Measurements from ENCODE around the gene CCDC122. TPM values are rescaled to one million over a fixed set of nuclear protein-coding genes. Genes with fewer than 3 reads are reported as not detected.

CCDC122 gene
- total RNA-seq, 4 donors from 2014 or later = 0.16 to 1.7 (median 1.1) TPM; not detected in 1

- no peak for ATAC-seq
- H3K4me3 ChIP-seq = no peak overlapping the region
- no peak overlapping the region for H3K27ac ChIP-seq
- in situ Hi-C loops (cut with MboI; ENCODE audit: low sequenced_read_pairs in 4 of 4) = no loop called here
- no peaks in the 10 kb centered on the region for H3K4me1 ChIP-seq
- H3K27me3 ChIP-seq = no peaks in the 10 kb centered on the region
- H3K36me3 ChIP-seq = no peaks in the 10 kb centered on the region
- DNase-seq = no peak
- H3K9me3 ChIP-seq = no peaks in the 10 kb centered on the region
- TF ChIP-seq CTCF (IDR thresholded peaks at IDR 0.05 in 4 of 5, conservative IDR thresholded peaks at IDR 0.05 in 1 of 5) (no peak), POLR2A (IDR thresholded peaks at IDR 0.05) (no peak)
- intact Hi-C loops (cut with DNase I; ENCODE audit: low total_unique reads) = no loop called here
Observed at GRCh38 chr13:43894438-43894837, 14.9 kb upstream of the CCDC122 start.

- in situ Hi-C loops (cut with MboI; ENCODE audit: low sequenced_read_pairs in 4 of 4) (no loop called here), intact Hi-C loops (cut with DNase I; ENCODE audit: low total_unique reads) (loop anchor here (5.0 kb wide), 1 partner anchor 862 kb away; the partner anchor contains the start of gene DNAJC15)
- no peak overlapping the region for H3K4me3 ChIP-seq
Observed at GRCh38 chr13:43884222-43884621, 4.7 kb upstream of the CCDC122 start.

GRCh38 chr13:43883631-43884030, 4.1 kb upstream of the CCDC122 start:
- in situ Hi-C loops (cut with MboI; ENCODE audit: low sequenced_read_pairs in 4 of 4) = no loop called here
- Histone ChIP-seq H3K9me3 (no peaks in the 10 kb centered on the region), H3K36me3 (no peaks in the 10 kb centered on the region), H3K27ac (no peak overlapping the region), H3K27me3 (no peaks in the 10 kb centered on the region), H3K4me3 (no peak overlapping the region), H3K4me1 (peaks cover 1 to 4% of the 10 kb centered on the region in 2 donors)
- DNase-seq (no peak), ATAC-seq (no peak)
- intact Hi-C loops (cut with DNase I; ENCODE audit: low total_unique reads) = loop anchor here (5.0 kb wide), 1 partner anchor 861 kb away; the partner anchor contains the start of gene DNAJC15
- no peak for TF ChIP-seq CTCF (IDR thresholded peaks at IDR 0.05 in 4 of 5, conservative IDR thresholded peaks at IDR 0.05 in 1 of 5)
- no peak for TF ChIP-seq POLR2A (IDR thresholded peaks at IDR 0.05)

More at GRCh38 chr13:43884222-43884621, 4.7 kb upstream of the CCDC122 start:
- H3K36me3 ChIP-seq = no peaks in the 10 kb centered on the region
- H3K4me1 ChIP-seq = peaks cover 0 to 4% of the 10 kb centered on the region in 2 donors
- H3K27ac ChIP-seq = no peak overlapping the region
- H3K9me3 ChIP-seq = no peaks in the 10 kb centered on the region
- DNase-seq = no peak
- ATAC-seq = no peak
- no peaks in the 10 kb centered on the region for H3K27me3 ChIP-seq
- no peak for TF ChIP-seq POLR2A (IDR thresholded peaks at IDR 0.05)
- no peak for TF ChIP-seq CTCF (IDR thresholded peaks at IDR 0.05 in 4 of 5, conservative IDR thresholded peaks at IDR 0.05 in 1 of 5)

- no peaks in the 10 kb centered on the region for H3K27me3 ChIP-seq
- no peak overlapping the region for H3K4me3 ChIP-seq
- DNase-seq = no peak
- no peaks in the 10 kb centered on the region for H3K36me3 ChIP-seq
- no peak overlapping the region for H3K27ac ChIP-seq
- TF ChIP-seq CTCF (IDR thresholded peaks at IDR 0.05 in 4 of 5, conservative IDR thresholded peaks at IDR 0.05 in 1 of 5) (no peak), POLR2A (IDR thresholded peaks at IDR 0.05) (no peak)
- H3K9me3 ChIP-seq = no peaks in the 10 kb centered on the region
- ATAC-seq = no peak
- in situ Hi-C loops (cut with MboI; ENCODE audit: low sequenced_read_pairs in 4 of 4) = no loop called here
- H3K4me1 ChIP-seq = peaks cover 4 to 6% of the 10 kb centered on the region in 2 donors
- intact Hi-C loops (cut with DNase I; ENCODE audit: low total_unique reads) = loop anchor here (5.0 kb wide), 1 partner anchor 859 kb away; the partner anchor contains the start of gene DNAJC15
Observed at GRCh38 chr13:43881580-43881979, 2.0 kb upstream of the CCDC122 start.

- ATAC-seq = no peak
- no peaks in the 10 kb centered on the region for H3K9me3 ChIP-seq
- peaks cover 4 to 6% of the 10 kb centered on the region in 2 donors for H3K4me1 ChIP-seq
- H3K36me3 ChIP-seq = no peaks in the 10 kb centered on the region
- H3K27me3 ChIP-seq = no peaks in the 10 kb centered on the region
- intact Hi-C loops (cut with DNase I; ENCODE audit: low total_unique reads) = loop anchor here (5.0 kb wide), 1 partner anchor 859 kb away; the partner anchor contains the start of gene DNAJC15
- TF ChIP-seq CTCF (IDR thresholded peaks at IDR 0.05 in 4 of 5, conservative IDR thresholded peaks at IDR 0.05 in 1 of 5) (no peak), POLR2A (IDR thresholded peaks at IDR 0.05) (no peak)
- no peak overlapping the region for H3K4me3 ChIP-seq
- no peak for DNase-seq
- no peak overlapping the region for H3K27ac ChIP-seq
- in situ Hi-C loops (cut with MboI; ENCODE audit: low sequenced_read_pairs in 4 of 4) = no loop called here
Observed at GRCh38 chr13:43880926-43881325, 1.4 kb upstream of the CCDC122 start.

Data from gastrocnemius medialis (tissue), 4 donors.